PC-9 (cell line): ENCODE data around the gene BFSP1.

Experiments used
- CTCF ChIP-seq: fragments of 200-600 bp; sonication (generic); conservative IDR thresholded peaks from 2 replicates; pipeline ENCODE4 v1.6.1; 2017; ENCODE audit warnings: mixed run types, antibody characterized with exemption, mild to moderate bottlenecking, moderate library complexity
- EZH2 ChIP-seq: fragments of 200-600 bp; sonication (generic); IDR thresholded peaks from 2 replicates; pipeline ENCODE4 v1.8.0; 2017; ENCODE audit warnings: antibody characterized with exemption, low read depth

GRCh38 chr20:17576215-17576614 is 45.0 kb upstream of the BFSP1 start:
- TF ChIP-seq CTCF (no peak), EZH2 (no peak)
